IPS DF 6.9 (cell line): Measurements from ENCODE around the gene IL1RAPL2.

Source experiments
- DNase-seq: peaks from one replicate; pipeline ENCODE4 v3.0.0-alpha.2; 2013; ENCODE audit warnings: low read depth, low spot score
- H3K27ac ChIP-seq: one replicate; pipeline ENCODE4 v1.5.1; 2013; ENCODE audit warnings: low read length, control low read depth
- H3K27me3 ChIP-seq: 2 replicates; pipeline ENCODE4 v1.6.1; 2013; ENCODE audit warnings: mild to moderate bottlenecking, low read length; ENCODE audit not compliant: control insufficient read depth, insufficient read depth
- H3K36me3 ChIP-seq: 2 replicates; pipeline ENCODE4 v1.6.1; 2013; ENCODE audit warnings: low read length; ENCODE audit not compliant: control insufficient read depth, insufficient read depth
- H3K4me1 ChIP-seq: 2 replicates; pipeline ENCODE4 v1.6.1; 2013; ENCODE audit warnings: low read length; ENCODE audit not compliant: control insufficient read depth, insufficient read depth
- H3K4me3 ChIP-seq: 2 replicates; pipeline ENCODE4 v1.5.1; 2013; ENCODE audit warnings: mild to moderate bottlenecking, low read length
- H3K9me3 ChIP-seq: 2 replicates; pipeline ENCODE4 v1.6.1; 2013; ENCODE audit warnings: low read length, inconsistent platforms; ENCODE audit not compliant: control insufficient read depth, insufficient read depth
- WGBS: extraction: QIAGEN DNeasy Blood & Tissue Kit; methylation state at CpG from one replicate; pipeline ENCODE4 v1.1.7; 2013; ENCODE audit warnings: mixed read lengths, missing lambda C conversion rate; ENCODE audit not compliant: insufficient read length, insufficient coverage; 5-methylcytosine and 5-hydroxymethylcytosine counted together

IL1RAPL2 gene

DNA sequence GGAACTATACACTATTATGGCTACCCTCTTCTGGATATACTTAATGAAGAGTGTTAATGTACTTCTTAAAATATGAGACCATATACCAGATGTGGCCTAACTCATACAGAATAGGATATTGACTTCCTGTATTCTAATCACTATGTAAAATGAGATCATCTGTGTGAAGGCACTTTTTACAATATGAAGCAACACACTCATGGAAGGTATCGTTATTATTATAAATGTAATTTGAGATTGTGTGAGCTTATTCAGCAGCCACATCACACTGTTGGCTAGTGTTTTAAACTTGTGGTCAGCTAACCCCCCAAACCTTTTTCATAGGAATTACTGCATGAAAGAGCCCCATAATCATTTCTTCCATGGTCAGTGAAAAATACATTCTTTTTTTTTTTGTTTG is 936.3 kb downstream of the IL1RAPL2 start:
- no peaks in the 10 kb centered on the region for H3K27me3 ChIP-seq
- H3K4me1 ChIP-seq = no peaks in the 10 kb centered on the region
- H3K36me3 ChIP-seq = no peaks in the 10 kb centered on the region
- H3K9me3 ChIP-seq = no peaks in the 10 kb centered on the region
- H3K4me3 ChIP-seq = no peak overlapping the region
- no CpG with 5 or more reads among the region's 1 CpG for WGBS
- DNase-seq = no peak
- H3K27ac ChIP-seq = no peak overlapping the region

GRCh38 chrX:105515561-105515960 is 949.6 kb downstream of the IL1RAPL2 start:
- no peak overlapping the region for H3K27ac ChIP-seq
- H3K27me3 ChIP-seq = no peaks in the 10 kb centered on the region
- WGBS = no CpG with 5 or more reads among the region's 1 CpG
- no peaks in the 10 kb centered on the region for H3K4me1 ChIP-seq
- no peaks in the 10 kb centered on the region for H3K9me3 ChIP-seq
- DNase-seq = no peak
- H3K4me3 ChIP-seq = no peak overlapping the region
- no peaks in the 10 kb centered on the region for H3K36me3 ChIP-seq

DNA sequence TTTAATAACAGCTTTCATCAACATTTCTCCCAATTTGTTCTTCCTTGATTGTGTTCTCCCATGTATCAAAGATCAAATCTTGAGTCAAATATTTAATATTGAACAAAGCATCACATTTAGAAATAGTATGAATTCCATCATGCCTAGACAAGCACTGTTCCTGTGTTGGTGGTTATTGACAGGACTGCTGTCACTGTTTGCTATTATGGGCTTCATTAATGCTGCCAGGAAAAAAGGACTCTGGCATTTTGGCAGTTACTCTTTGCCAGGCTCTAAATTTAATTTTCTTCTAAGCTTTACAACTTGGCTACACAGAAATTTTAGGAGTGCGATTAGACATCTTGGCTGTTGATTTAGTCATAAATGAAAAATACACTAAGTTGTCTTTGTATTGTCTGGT is 960.4 kb downstream of the IL1RAPL2 start:
- Histone ChIP-seq H3K27ac (no peak overlapping the region), H3K27me3 (no peaks in the 10 kb centered on the region), H3K4me3 (no peak overlapping the region), H3K36me3 (no peaks in the 10 kb centered on the region), H3K4me1 (no peaks in the 10 kb centered on the region), H3K9me3 (no peaks in the 10 kb centered on the region)
- no CpG with 5 or more reads among the region's 1 CpG for WGBS
- no peak for DNase-seq

GRCh38 chrX:105527759-105528158 is 961.8 kb downstream of the IL1RAPL2 start:
- H3K27ac ChIP-seq = no peak overlapping the region
- no peaks in the 10 kb centered on the region for H3K9me3 ChIP-seq
- H3K4me1 ChIP-seq = no peaks in the 10 kb centered on the region
- no peak overlapping the region for H3K4me3 ChIP-seq
- H3K27me3 ChIP-seq = no peaks in the 10 kb centered on the region
- WGBS = no CpG with 5 or more reads among the region's 1 CpG
- no peaks in the 10 kb centered on the region for H3K36me3 ChIP-seq
- DNase-seq = no peak

DNA sequence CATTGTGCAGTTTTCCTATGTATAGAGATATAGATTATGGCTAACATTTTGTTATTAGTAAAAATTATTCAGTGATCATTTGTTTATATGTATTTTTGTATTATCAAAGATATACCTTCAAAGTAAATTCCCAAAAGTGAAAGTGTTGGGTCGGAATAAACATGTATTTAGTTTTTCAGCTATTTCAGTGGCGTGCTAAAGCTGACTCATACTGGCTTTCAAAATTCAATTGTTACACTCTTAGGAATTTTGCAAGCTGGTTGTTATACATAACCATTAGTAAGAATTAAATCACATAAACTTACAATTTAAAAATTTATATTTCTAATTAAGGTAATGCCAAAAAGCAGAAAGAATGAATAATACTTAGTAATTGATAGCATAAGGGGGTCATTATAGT is 968.0 kb downstream of the IL1RAPL2 start:
- Histone ChIP-seq H3K27me3 (no peaks in the 10 kb centered on the region), H3K36me3 (no peaks in the 10 kb centered on the region), H3K4me1 (no peaks in the 10 kb centered on the region), H3K9me3 (no peaks in the 10 kb centered on the region), H3K4me3 (no peak overlapping the region), H3K27ac (no peak overlapping the region)
- DNase-seq = no peak
- no CpG with 5 or more reads among the region's 2 CpGs for WGBS

DNA sequence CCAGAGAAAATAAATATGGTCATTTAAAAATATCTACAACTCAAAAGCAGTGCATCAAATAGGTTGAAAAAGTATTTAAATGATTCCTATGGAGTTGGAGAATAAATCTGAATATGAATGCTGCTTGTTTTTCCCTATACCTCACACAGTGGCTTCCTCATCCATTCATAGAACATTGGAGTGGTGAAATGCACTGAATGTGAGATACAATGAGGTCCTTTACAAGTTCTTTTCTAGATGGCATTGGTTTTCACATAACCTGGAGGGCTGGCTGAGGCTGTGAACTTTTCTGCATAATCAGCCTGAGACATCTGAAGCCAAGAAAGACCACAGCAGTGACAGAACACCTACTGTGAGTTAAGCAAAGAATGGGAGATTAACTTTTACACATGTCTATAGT is 977.3 kb downstream of the IL1RAPL2 start:
- H3K36me3 ChIP-seq = no peaks in the 10 kb centered on the region
- no peak for DNase-seq
- H3K9me3 ChIP-seq = no peaks in the 10 kb centered on the region
- no peaks in the 10 kb centered on the region for H3K27me3 ChIP-seq
- no peak overlapping the region for H3K27ac ChIP-seq
- H3K4me3 ChIP-seq = no peak overlapping the region
- H3K4me1 ChIP-seq = peaks cover 1% of the 10 kb centered on the region; the same call in 1 of the 2 replicates

- no peak for DNase-seq
- Histone ChIP-seq H3K36me3 (no peaks in the 10 kb centered on the region), H3K27me3 (no peaks in the 10 kb centered on the region), H3K4me3 (no peak overlapping the region), H3K27ac (no peak overlapping the region), H3K9me3 (no peaks in the 10 kb centered on the region), H3K4me1 (peaks cover 1% of the 10 kb centered on the region; the same call in 1 of the 2 replicates)
- WGBS = no CpG with 5 or more reads among the region's 3 CpGs
Observed at GRCh38 chrX:105550043-105550663, 984.2 kb downstream of the IL1RAPL2 start.

DNA sequence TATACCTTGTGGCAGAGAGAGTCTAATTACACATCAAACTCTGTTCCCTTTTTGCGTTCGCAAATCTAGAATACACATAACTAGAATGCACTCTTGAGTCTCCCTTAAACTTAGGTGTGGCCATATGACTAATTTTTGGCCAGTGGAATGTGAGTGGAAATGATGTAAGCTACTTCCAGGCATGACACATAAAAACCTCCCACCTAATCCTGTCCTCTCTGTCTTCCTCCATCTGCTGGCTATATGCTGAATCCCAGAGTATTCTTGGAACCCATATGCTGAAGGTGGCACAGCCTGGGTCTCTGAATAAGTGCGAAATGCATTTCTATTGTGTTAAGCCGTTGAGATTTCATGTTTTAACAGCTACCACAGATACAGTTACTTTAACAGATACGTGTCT is 986.4 kb downstream of the IL1RAPL2 start:
- no peak overlapping the region for H3K27ac ChIP-seq
- H3K9me3 ChIP-seq = no peaks in the 10 kb centered on the region
- H3K27me3 ChIP-seq = no peaks in the 10 kb centered on the region
- no peaks in the 10 kb centered on the region for H3K4me1 ChIP-seq
- no peak overlapping the region for H3K4me3 ChIP-seq
- WGBS = no CpG with 5 or more reads among the region's 5 CpGs
- no peak for DNase-seq
- H3K36me3 ChIP-seq = no peaks in the 10 kb centered on the region

- no peaks in the 10 kb centered on the region for H3K4me1 ChIP-seq
- no peak overlapping the region for H3K4me3 ChIP-seq
- no peaks in the 10 kb centered on the region for H3K27me3 ChIP-seq
- no CpG with 5 or more reads among the region's 1 CpG for WGBS
- H3K36me3 ChIP-seq = no peaks in the 10 kb centered on the region
- H3K9me3 ChIP-seq = no peaks in the 10 kb centered on the region
- H3K27ac ChIP-seq = no peak overlapping the region
- DNase-seq = no peak
Observed at GRCh38 chrX:105553118-105553517, 987.1 kb downstream of the IL1RAPL2 start.

GRCh38 chrX:105564501-105564900 is 998.5 kb downstream of the IL1RAPL2 start:
- Histone ChIP-seq H3K4me3 (no peak overlapping the region), H3K27ac (no peak overlapping the region), H3K9me3 (no peaks in the 10 kb centered on the region), H3K36me3 (no peaks in the 10 kb centered on the region), H3K27me3 (no peaks in the 10 kb centered on the region), H3K4me1 (no peaks in the 10 kb centered on the region)
- WGBS = no CpG with 5 or more reads among the region's 1 CpG
- no peak for DNase-seq

- no peak overlapping the region for H3K4me3 ChIP-seq
- WGBS = no CpG with 5 or more reads among the region's 2 CpGs
- no peak overlapping the region for H3K27ac ChIP-seq
- no peak for DNase-seq
- H3K4me1 ChIP-seq = no peaks in the 10 kb centered on the region
- no peaks in the 10 kb centered on the region for H3K36me3 ChIP-seq
- no peaks in the 10 kb centered on the region for H3K9me3 ChIP-seq
- H3K27me3 ChIP-seq = no peaks in the 10 kb centered on the region
Observed at GRCh38 chrX:105565856-105566255, 999.9 kb downstream of the IL1RAPL2 start.
